ENCODE data around the gene AP1G1. TPM values are rescaled to one million over a fixed set of nuclear protein-coding genes. Genes with fewer than 3 reads are reported as not detected.

AP1G1 gene
- total and polyA plus RNA-seq, 10 of the 15 experiments (the other 5 are each of a cell fraction or from before 2014, with no cell fraction given): 5.9 to 83.7 (median 47.8) TPM

DNA sequence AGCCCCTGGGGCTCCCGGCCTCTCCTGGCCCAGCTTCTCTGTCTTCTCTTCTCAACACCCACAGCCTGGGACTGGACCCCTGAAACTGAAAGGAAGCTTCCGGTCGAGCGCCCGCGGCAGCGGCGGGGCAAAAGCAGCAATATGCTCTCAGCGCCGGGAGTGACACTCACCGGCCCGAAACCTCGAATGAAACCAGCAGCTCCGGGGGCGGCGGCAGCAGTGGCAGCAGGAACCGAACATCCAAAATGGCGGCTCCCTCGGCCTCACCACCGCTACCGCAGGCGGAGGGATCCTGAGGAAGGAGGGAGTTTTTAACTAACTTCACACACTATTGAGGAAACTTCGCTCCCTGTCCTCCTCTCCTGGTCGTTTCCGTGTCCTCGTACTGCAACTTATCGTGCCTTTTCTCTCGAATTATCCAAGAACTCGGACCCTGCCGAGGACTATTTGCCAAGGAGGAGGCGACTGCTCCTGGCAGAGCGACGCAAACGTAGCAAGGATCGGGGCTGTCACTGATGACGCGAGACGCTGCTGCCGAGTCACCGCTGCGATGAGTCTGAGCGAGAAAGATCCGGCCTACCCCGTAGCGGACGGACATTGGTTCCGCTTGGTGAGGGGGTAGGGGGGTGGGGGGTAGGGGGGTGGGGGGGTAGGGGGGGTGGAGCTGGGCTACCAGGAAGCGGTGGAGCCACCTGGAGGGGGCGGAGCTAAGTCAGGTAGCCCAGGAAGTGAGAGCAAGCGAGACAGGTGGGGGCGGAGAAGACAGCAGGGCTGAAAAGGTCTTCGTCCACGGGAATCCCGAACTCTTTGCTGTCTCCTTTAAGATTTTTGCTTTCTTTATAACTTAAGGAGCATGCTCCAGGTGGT is at the start of gene AP1G1 (continued):
- TF ChIP-seq ATF7 (IDR thresholded peaks at IDR 0.05; ENCODE audit: low read depth): peak; percentile 92
- peak in 1 of 2 experiments; percentile 80; a peak in 1 of 4 replicates for TF ChIP-seq SRF (IDR thresholded peaks at IDR 0.05; ENCODE audit: low read depth in 2 of 2, low read length in 2 of 2)
- TF ChIP-seq, protein P1, sequence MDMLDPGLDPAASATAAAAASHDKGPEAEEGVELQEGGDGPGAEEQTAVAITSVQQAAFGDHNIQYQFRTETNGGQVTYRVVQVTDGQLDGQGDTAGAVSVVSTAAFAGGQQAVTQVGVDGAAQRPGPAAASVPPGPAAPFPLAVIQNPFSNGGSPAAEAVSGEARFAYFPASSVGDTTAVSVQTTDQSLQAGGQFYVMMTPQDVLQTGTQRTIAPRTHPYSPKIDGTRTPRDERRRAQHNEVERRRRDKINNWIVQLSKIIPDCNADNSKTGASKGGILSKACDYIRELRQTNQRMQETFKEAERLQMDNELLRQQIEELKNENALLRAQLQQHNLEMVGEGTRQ (IDR thresholded peaks at IDR 0.05; ENCODE audit: borderline replicate concordance, low read depth, low read length): no peak
- peak; percentile 99 for TF ChIP-seq CREB1 (IDR thresholded peaks at IDR 0.05; ENCODE audit: low read depth)
- TF ChIP-seq EZH2 (IDR thresholded peaks at IDR 0.05; ENCODE audit: borderline replicate concordance, control insufficient read depth, low read depth, low read length): no peak
- TF ChIP-seq ZBTB40 (IDR thresholded peaks at IDR 0.05; ENCODE audit: borderline replicate concordance): peak; percentile 78
- peak; percentile 13; the same call in 1 of the 2 replicates for TF ChIP-seq RAD21 (IDR thresholded peaks at IDR 0.05; ENCODE audit: insufficient read depth, low read depth, low read length)
- peak; percentile 51; the same call in 1 of the 2 replicates for TF ChIP-seq PAX5 (IDR thresholded peaks at IDR 0.05; ENCODE audit: borderline replicate concordance, low read depth, low read length)
- TF ChIP-seq TCF7 (IDR thresholded peaks at IDR 0.05; ENCODE audit: borderline replicate concordance): peak; percentile 43; the same call in 1 of the 2 replicates
- peak; percentile 79 for TF ChIP-seq LARP7 (IDR thresholded peaks at IDR 0.05)
- TF ChIP-seq STAT3 (IDR thresholded peaks at IDR 0.05; ENCODE audit: low read depth, low read length): no peak
- TF ChIP-seq POLR2A (IDR thresholded peaks at IDR 0.05; ENCODE audit: low read depth, low read length): peak; percentile 92
- peak; percentile 65 for TF ChIP-seq ASH2L (IDR thresholded peaks at IDR 0.05; ENCODE audit: borderline replicate concordance, low read depth)
- peak; percentile 98 for TF ChIP-seq YY1 (IDR thresholded peaks at IDR 0.05; ENCODE audit: low read depth, low read length)
- TF ChIP-seq HDAC2 (IDR thresholded peaks at IDR 0.05): no peak
- TF ChIP-seq REST (IDR thresholded peaks at IDR 0.05; ENCODE audit: low read depth, low read length): peak; percentile 46; the same call in 1 of the 2 replicates
- TF ChIP-seq HDAC6 (IDR thresholded peaks at IDR 0.05; ENCODE audit: unreplicated experiment): no peak
- TF ChIP-seq MEF2B (IDR thresholded peaks at IDR 0.05; ENCODE audit: partially characterized antibody, poor library complexity, severe bottlenecking): peak; percentile 73
- TF ChIP-seq FOXK2 (IDR thresholded peaks at IDR 0.05): peak; percentile 79
